Thoracic aorta (tissue), 2 donors: Measurements from ENCODE around the gene MAPKAPK5. TPM values are rescaled to one million over a fixed set of nuclear protein-coding genes. Genes with fewer than 3 reads are reported as not detected.
"Not testable (repeated sequence)": the region's sequence is repeated elsewhere in the genome, so short reads cannot be mapped to it uniquely, and the experiment has no call there.

Experiments used
- ATAC-seq: fragments of 150-250 bp; one replicate; pipeline ENCODE4 v1.8.0; 2017; ENCODE audit warnings: low read depth; ENCODE audit not compliant: insufficient number of reproducible peaks, low FRiP score
- DNase-seq: peaks from one replicate; pipeline ENCODE4 v3.0.0-alpha.2; 2020; ENCODE audit warnings: low spot score
- H3K27ac ChIP-seq, 2 donors: fragments of 200-600 bp; sonication (generic); 1 replicate in 1 of 2; 2 replicates in 1 of 2; pipeline ENCODE4 v1.5.1; 2016; ENCODE audit warnings: mild to moderate bottlenecking in 2 of 2, moderate library complexity in 2 of 2
- H3K27me3 ChIP-seq: fragments of 200-600 bp; sonication (generic); replicated peaks from 2 replicates; pipeline ENCODE4 v1.6.0; 2016; ENCODE audit warnings: mild to moderate bottlenecking; ENCODE audit not compliant: insufficient read depth
- H3K36me3 ChIP-seq: fragments of 200-600 bp; sonication (generic); one replicate; pipeline ENCODE4 v1.5.1; 2016
- H3K4me1 ChIP-seq, 2 donors: fragments of 200-600 bp; sonication (generic); 1 replicate in 1 of 2; 2 replicates in 1 of 2; pipeline versions ENCODE4 v1.5.1 to v1.6.0; 2016; ENCODE audit warnings: low read depth in 2 of 2, mild to moderate bottlenecking in 1 of 2; ENCODE audit not compliant: control insufficient read depth in 1 of 2
- H3K4me3 ChIP-seq: fragments of 200-600 bp; sonication (generic); 2 replicates; pipeline ENCODE4 v1.5.1; 2016; ENCODE audit warnings: mild to moderate bottlenecking
- H3K9me3 ChIP-seq: fragments of 200-600 bp; sonication (generic); 2 replicates; pipeline ENCODE4 v1.5.1; 2016
- CTCF ChIP-seq: fragments of 200-600 bp; sonication (generic); IDR thresholded peaks from one replicate; pipeline ENCODE4 v1.5.1; 2019; ENCODE audit warnings: antibody characterized with exemption
- total RNA-seq, 2 donors: library from RNA; depleted of rRNA; stranded (reverse); fragments of >200 nt; gene quantifications; one replicate each; pipeline versions ENCODE4 v1.1.0 to v1.2.3, GENCODE V29; 2016

MAPKAPK5 gene
- total RNA-seq, 2 donors from 2014 or later = 35.7 to 72.2 TPM

GRCh38 chr12:111803851-111804250, 38.2 kb upstream of the MAPKAPK5 start:
- no peak for TF ChIP-seq CTCF
- H3K27ac ChIP-seq = no peak overlapping the region
- no peaks in the 10 kb centered on the region for H3K9me3 ChIP-seq
- DNase-seq (no peak), ATAC-seq (no peak)
- H3K36me3 ChIP-seq = peaks cover 73% of the 10 kb centered on the region
- H3K4me3 ChIP-seq = no peak overlapping the region
- H3K4me1 ChIP-seq = no peaks in the 10 kb centered on the region
- no peaks in the 10 kb centered on the region for H3K27me3 ChIP-seq

GRCh38 chr12:111806304-111806703, 35.7 kb upstream of the MAPKAPK5 start:
- no peak for ATAC-seq
- H3K9me3 ChIP-seq = no peaks in the 10 kb centered on the region
- H3K27ac ChIP-seq = no peak overlapping the region
- H3K36me3 ChIP-seq = peaks cover 68% of the 10 kb centered on the region
- no peak overlapping the region for H3K4me3 ChIP-seq
- no peak for DNase-seq
- H3K27me3 ChIP-seq = no peaks in the 10 kb centered on the region
- no peak for TF ChIP-seq CTCF
- no peaks in the 10 kb centered on the region for H3K4me1 ChIP-seq

DNA sequence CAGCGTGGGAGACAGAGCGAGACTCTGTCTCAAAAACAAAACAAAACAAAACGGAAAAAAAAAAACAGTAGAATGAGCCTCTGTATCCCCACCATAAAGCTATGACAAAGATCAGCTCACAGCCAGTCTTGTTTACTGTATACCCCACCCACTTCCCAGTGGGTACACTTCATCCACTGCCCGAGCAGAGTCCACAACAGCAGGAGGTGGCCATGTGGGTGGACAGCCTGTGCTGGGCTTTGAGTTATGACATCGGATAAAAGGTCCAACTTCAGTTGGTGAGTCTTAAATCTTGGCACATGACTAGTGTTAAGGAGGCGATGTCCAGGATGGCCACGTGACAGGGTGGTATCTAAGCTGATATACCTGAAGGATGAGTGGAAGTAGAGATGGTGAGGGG, 34.8 kb upstream of the MAPKAPK5 start:
- no peak for ATAC-seq
- Histone ChIP-seq H3K27me3 (no peaks in the 10 kb centered on the region), H3K27ac (no peak overlapping the region)

GRCh38 chr12:111812881-111813741, 28.9 kb upstream of the MAPKAPK5 start:
- DNase-seq (peak; percentile 24), ATAC-seq (peak; percentile 57)
- peak; percentile 81 for TF ChIP-seq CTCF
- Histone ChIP-seq H3K27me3 (no peaks in the 10 kb centered on the region), H3K4me3 (no peak overlapping the region), H3K27ac (no peak overlapping the region), H3K4me1 (peaks cover 0 to 6% of the 10 kb centered on the region in 2 donors), H3K9me3 (no peaks in the 10 kb centered on the region), H3K36me3 (peaks cover 30% of the 10 kb centered on the region)

More for the DNA sequence above, 34.8 kb upstream of the MAPKAPK5 start:
- no peak overlapping the region for H3K4me3 ChIP-seq
- no peaks in the 10 kb centered on the region for H3K4me1 ChIP-seq
- H3K9me3 ChIP-seq = no peaks in the 10 kb centered on the region
- peaks cover 61% of the 10 kb centered on the region for H3K36me3 ChIP-seq
- TF ChIP-seq CTCF = no peak
- DNase-seq = no peak

DNA sequence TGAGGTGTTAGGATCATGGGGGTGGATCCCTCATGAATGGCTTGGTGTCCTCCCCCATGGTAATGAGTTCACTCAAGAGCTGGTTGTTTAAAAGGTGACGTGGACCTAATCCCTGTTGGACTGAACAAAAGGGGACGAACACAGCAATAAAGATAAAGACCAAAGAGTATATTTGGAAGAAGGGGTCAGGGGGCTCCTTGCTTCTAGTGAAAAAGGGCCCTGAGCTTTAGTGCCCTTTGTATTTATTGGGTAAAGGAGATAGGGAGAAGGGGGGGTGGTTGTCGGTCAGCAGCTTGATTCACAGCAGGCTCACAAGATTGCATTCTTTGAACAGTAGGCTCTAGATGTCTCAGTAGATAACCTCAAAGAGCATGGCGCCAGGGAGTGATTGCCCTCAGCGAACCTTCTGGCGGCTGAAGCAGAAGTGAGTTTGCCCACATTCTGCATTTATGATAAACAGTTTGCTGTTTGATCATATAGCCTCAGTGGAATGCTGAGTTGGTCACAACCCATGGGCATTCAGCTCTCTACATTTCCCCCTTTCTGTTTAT, 25.9 kb upstream of the MAPKAPK5 start:
- no peak for TF ChIP-seq CTCF
- no peaks in the 10 kb centered on the region for H3K27me3 ChIP-seq
- DNase-seq (no peak), ATAC-seq (no peak)
- no peak overlapping the region for H3K27ac ChIP-seq
- H3K36me3 ChIP-seq = peaks cover 6% of the 10 kb centered on the region
- H3K4me1 ChIP-seq = peaks cover 0 to 6% of the 10 kb centered on the region in 2 donors
- no peaks in the 10 kb centered on the region for H3K9me3 ChIP-seq
- H3K4me3 ChIP-seq = no peak overlapping the region

DNA sequence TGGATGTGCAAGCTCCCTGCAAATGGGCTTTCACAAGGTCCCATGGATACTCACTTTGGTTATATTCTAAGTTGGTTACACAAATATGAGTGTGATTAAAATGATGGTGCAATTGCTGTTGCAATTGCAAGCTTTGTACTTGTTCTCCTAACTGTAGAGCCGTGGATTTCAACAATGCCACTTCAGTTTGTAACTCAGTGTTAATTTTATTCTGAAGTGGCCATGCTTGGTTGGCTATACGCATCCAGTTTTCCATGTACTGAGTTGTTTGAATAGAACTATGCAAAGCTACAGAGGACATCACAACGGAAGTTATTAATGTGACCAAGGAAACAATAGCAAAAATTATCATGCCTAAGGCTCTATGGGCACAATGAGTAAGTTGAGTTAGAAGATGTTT, 25.1 kb upstream of the MAPKAPK5 start:
- DNase-seq, H3K4me1 ChIP-seq, H3K4me3 ChIP-seq, H3K9me3 ChIP-seq, H3K27me3 ChIP-seq, H3K36me3 ChIP-seq, H3K27ac ChIP-seq, ATAC-seq: not testable (repeated sequence)
